PC-9 (cell line): Measurements from ENCODE around the gene ADNP. TPM values are rescaled to one million over a fixed set of nuclear protein-coding genes. Genes with fewer than 3 reads are reported as not detected.

Source experiments
- BruUV-seq: library from RNA; stranded (reverse); fragments of 400-500 nt; replicated peaks from 2 replicates; lab custom pipeline; 2021; lab: Mats Ljungman, UMichigan
- CTCF ChIA-PET: fragments of 300-600 bp; sonication (Branson Sonifier 250); formaldehyde crosslinking; loops from one replicate; lab custom pipeline; 2022; ENCODE audit warnings: antibody characterized with exemption; lab: Charles Lee
- POLR2A ChIA-PET: fragments of 300-600 bp; sonication (Branson Sonifier 250); formaldehyde crosslinking; loops from one replicate; lab custom pipeline; 2022; ENCODE audit warnings: antibody characterized with exemption; ENCODE audit not compliant: unreplicated experiment; lab: Charles Lee
- DNase-seq, 2 experiments: peaks; one replicate each; pipeline versions ENCODE4 v3.0.0 to v3.0.0-alpha.2; 2015 to 2022; ENCODE audit warnings: mixed read lengths in 1 of 2
- H2AFZ ChIP-seq: fragments of 200-600 bp; sonication (generic); 2 replicates; pipeline ENCODE4 v1.8.1; 2017; ENCODE audit warnings: antibody characterized with exemption
- H3F3A ChIP-seq: fragments of 200-600 bp; sonication (generic); 2 replicates; pipeline ENCODE4 v1.8.1; 2017; ENCODE audit warnings: antibody characterized with exemption, mild to moderate bottlenecking, low read depth; ENCODE audit not compliant: insufficient read depth
- H3K27ac ChIP-seq: fragments of 200-600 bp; sonication (generic); 2 replicates; pipeline ENCODE4 v1.6.1; 2016; ENCODE audit warnings: mixed run types
- H3K27me3 ChIP-seq: fragments of 200-600 bp; sonication (generic); 2 replicates; pipeline ENCODE4 v1.6.1; 2016; ENCODE audit warnings: low read depth, mixed run types; ENCODE audit not compliant: insufficient read depth
- H3K36me3 ChIP-seq: fragments of 200-600 bp; sonication (generic); 2 replicates; pipeline ENCODE4 v1.6.1; 2016; ENCODE audit warnings: low read depth, mixed run types
- H3K4me1 ChIP-seq: fragments of 200-600 bp; sonication (generic); replicated peaks from 2 replicates; pipeline ENCODE4 v1.6.1; 2016; ENCODE audit warnings: mixed run types; ENCODE audit not compliant: insufficient read depth
- H3K4me2 ChIP-seq: fragments of 200-600 bp; sonication (generic); 2 replicates; pipeline ENCODE4 v1.6.1; 2017; ENCODE audit warnings: mixed run types
- H3K4me3 ChIP-seq: fragments of 200-600 bp; sonication (generic); 2 replicates; pipeline ENCODE4 v1.6.1; 2016; ENCODE audit warnings: mixed run types
- H3K79me2 ChIP-seq: fragments of 200-600 bp; sonication (generic); 2 replicates; pipeline ENCODE4 v1.6.1; 2017; ENCODE audit warnings: low read depth, mixed run types
- H3K9me2 ChIP-seq: fragments of 200-600 bp; sonication (generic); 2 replicates; pipeline ENCODE4 v1.8.1; 2017; ENCODE audit warnings: mild to moderate bottlenecking; ENCODE audit not compliant: insufficient read depth
- H3K9me3 ChIP-seq: fragments of 200-600 bp; sonication (generic); 2 replicates; pipeline ENCODE4 v1.8.1; 2016; ENCODE audit warnings: low read depth; ENCODE audit not compliant: insufficient read depth
- H4K20me1 ChIP-seq: fragments of 200-600 bp; sonication (generic); 2 replicates; pipeline ENCODE4 v1.8.1; 2017; ENCODE audit not compliant: insufficient read depth
- CTCF ChIP-seq: fragments of 200-600 bp; sonication (generic); conservative IDR thresholded peaks from 2 replicates; pipeline ENCODE4 v1.6.1; 2017; ENCODE audit warnings: mixed run types, antibody characterized with exemption, mild to moderate bottlenecking, moderate library complexity
- EZH2 ChIP-seq: fragments of 200-600 bp; sonication (generic); IDR thresholded peaks from 2 replicates; pipeline ENCODE4 v1.8.0; 2017; ENCODE audit warnings: antibody characterized with exemption, low read depth
- intact Hi-C: fragments of 100-400 bp; cut with micrococcal nuclease; formaldehyde crosslinking; loops from one replicate; pipeline ENCODE4 v1.10.0; 2022; ENCODE audit not compliant: unreplicated experiment
- total RNA-seq: library from RNA; stranded (reverse); gene quantifications from 2 replicates; pipeline ENCODE4 v1.2.3, GENCODE V29; 2021

The ADNP gene
- total RNA-seq, 1 experiment from 2014 or later = 104 TPM

DNA sequence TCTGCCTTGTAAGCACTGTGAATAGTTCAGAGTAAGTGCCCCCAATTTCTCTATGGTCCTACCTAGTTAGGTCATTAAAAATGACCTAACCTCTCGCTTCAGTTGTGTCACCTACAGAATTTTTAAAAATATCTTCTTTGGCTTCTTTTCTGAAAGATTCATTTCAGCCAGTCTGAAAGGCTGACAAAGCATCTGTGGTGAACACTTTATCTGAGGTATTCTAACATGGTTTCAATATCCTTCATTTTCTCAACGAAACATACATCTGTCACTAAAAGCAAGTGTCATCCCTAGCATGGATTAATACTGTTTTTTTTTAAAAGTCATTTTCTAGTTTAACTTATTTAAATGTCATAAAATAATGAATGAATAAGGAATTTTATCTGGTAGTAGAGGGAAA lies 22.0 kb upstream of the ADNP start:
- no TSS peak for BruUV-seq
- no peaks in the 10 kb centered on the region for H3K9me3 ChIP-seq
- peaks cover 87% of the 10 kb centered on the region for H3K79me2 ChIP-seq
- peaks cover 62% of the 10 kb centered on the region for H3K36me3 ChIP-seq
- POLR2A ChIA-PET = no interaction called here
- H3F3A ChIP-seq = peaks cover 14% of the 10 kb centered on the region
- no peak overlapping the region for H3K4me2 ChIP-seq
- peaks cover 76% of the 10 kb centered on the region for H4K20me1 ChIP-seq
- intact Hi-C loops = no loop called here
- TF ChIP-seq EZH2 = no peak
- no peak for TF ChIP-seq CTCF
- CTCF ChIA-PET = no interaction called here
- H3K27me3 ChIP-seq = no peaks in the 10 kb centered on the region
- H3K9me2 ChIP-seq = no peaks in the 10 kb centered on the region
- H3K4me1 ChIP-seq = peaks cover 19% of the 10 kb centered on the region
- H3K4me3 ChIP-seq = no peak overlapping the region
- DNase-seq = no peak
- no peak overlapping the region for H3K27ac ChIP-seq
- no peak overlapping the region for H2AFZ ChIP-seq

DNA sequence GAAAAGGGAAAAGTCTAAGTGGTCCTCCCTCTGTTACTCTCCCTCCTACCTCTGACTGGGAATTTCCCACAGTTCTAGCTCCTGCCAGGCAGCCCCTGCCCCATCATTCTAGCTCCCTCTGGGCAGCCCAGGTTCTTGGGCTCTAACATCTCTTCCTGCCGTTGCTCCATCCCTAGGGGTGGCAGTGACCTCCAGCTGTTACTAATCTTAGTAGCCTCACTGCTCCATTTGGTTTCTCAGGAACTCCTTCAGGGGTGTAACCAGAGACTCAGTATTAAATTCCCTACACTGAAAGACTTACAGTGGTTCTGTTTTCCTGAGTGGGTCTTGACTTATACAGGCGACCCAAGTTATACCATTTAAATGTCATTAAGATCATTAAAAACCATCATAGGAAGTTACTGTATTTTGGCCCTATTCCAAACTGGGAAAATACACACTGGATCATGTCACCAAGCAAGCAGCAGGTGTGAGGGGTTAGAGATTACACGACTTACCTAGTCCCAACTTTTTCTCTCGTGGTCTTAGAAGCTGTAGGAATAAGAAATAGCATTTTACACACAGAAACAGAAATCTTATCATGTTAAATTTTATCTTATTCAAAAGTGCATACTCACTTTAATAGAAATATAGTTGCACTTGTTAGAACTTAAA lies 17.0 kb upstream of the ADNP start:
- CTCF ChIA-PET = no interaction called here

GRCh38 chr20:50943069-50943468 lies 11.8 kb upstream of the ADNP start:
- H3K9me3 ChIP-seq = no peaks in the 10 kb centered on the region
- no peak overlapping the region for H3K4me3 ChIP-seq
- H3K79me2 ChIP-seq = no peaks in the 10 kb centered on the region
- no peaks in the 10 kb centered on the region for H3K9me2 ChIP-seq
- no peak for TF ChIP-seq EZH2
- no peak for TF ChIP-seq CTCF
- no peaks in the 10 kb centered on the region for H3K4me1 ChIP-seq
- H4K20me1 ChIP-seq = peaks cover 9% of the 10 kb centered on the region
- POLR2A ChIA-PET = interaction anchor here (0.6 kb wide), 1 partner anchor 953 kb away, joined by 18 read pairs; no protein-coding TSS in a partner anchor
- peaks cover 11% of the 10 kb centered on the region for H3F3A ChIP-seq
- no peak overlapping the region for H2AFZ ChIP-seq
- H3K4me2 ChIP-seq = no peak overlapping the region
- no peaks in the 10 kb centered on the region for H3K27me3 ChIP-seq
- CTCF ChIA-PET = no interaction called here
- BruUV-seq = no TSS peak
- intact Hi-C loops = no loop called here
- no peak for DNase-seq
- H3K27ac ChIP-seq = no peak overlapping the region
- H3K36me3 ChIP-seq = peaks cover 35% of the 10 kb centered on the region

More for the DNA sequence above, 17.0 kb upstream of the ADNP start:
- H2AFZ ChIP-seq = no peak overlapping the region
- TF ChIP-seq EZH2 (no peak), CTCF (no peak)
- no peaks in the 10 kb centered on the region for H3K27me3 ChIP-seq
- BruUV-seq = no TSS peak
- H3F3A ChIP-seq = peaks cover 5% of the 10 kb centered on the region
- H3K27ac ChIP-seq = no peak overlapping the region
- peaks cover 38% of the 10 kb centered on the region for H3K79me2 ChIP-seq
- no peak overlapping the region for H3K4me3 ChIP-seq
- no peak overlapping the region for H3K4me2 ChIP-seq
- POLR2A ChIA-PET = no interaction called here
- no peak for DNase-seq
- H3K4me1 ChIP-seq = no peaks in the 10 kb centered on the region
- H4K20me1 ChIP-seq = peaks cover 30% of the 10 kb centered on the region
- intact Hi-C loops = no loop called here
- H3K9me2 ChIP-seq = no peaks in the 10 kb centered on the region
- peaks cover 59% of the 10 kb centered on the region for H3K36me3 ChIP-seq
- H3K9me3 ChIP-seq = no peaks in the 10 kb centered on the region
